SU-DHL-6 (cell line): Measurements from ENCODE around the gene TMEM14A.

Experiments
- H2AFZ ChIP-seq: fragments of 200-600 bp; sonication (generic); 2 replicates; pipeline ENCODE4 v1.6.1; 2014; ENCODE audit warnings: low read depth, mild to moderate bottlenecking, moderate library complexity, mixed read lengths, antibody characterized with exemption, low read length; ENCODE audit not compliant: severe bottlenecking
- H3F3A ChIP-seq: fragments of 200-600 bp; shearing (Covaris generic); 2 replicates; pipeline ENCODE4 v1.6.0; 2016; ENCODE audit warnings: antibody characterized with exemption, mild to moderate bottlenecking; ENCODE audit not compliant: insufficient read depth
- H3K27ac ChIP-seq: fragments of 200-600 bp; sonication (generic); 2 replicates; pipeline ENCODE4 v1.5.1; 2016; ENCODE audit warnings: low read depth, mild to moderate bottlenecking, low read length, moderate library complexity, mixed read lengths
- H3K27me3 ChIP-seq: fragments of 200-600 bp; sonication (generic), shearing (Covaris generic); 2 replicates; pipeline ENCODE4 v1.6.0; 2014; ENCODE audit warnings: mild to moderate bottlenecking, low read length
- H3K36me3 ChIP-seq: fragments of 200-600 bp; sonication (generic); 2 replicates; pipeline ENCODE4 v1.6.1; 2014; ENCODE audit warnings: mild to moderate bottlenecking, low read length, mixed read lengths
- H3K4me2 ChIP-seq: fragments of 300-600, 200-600 bp; shearing (Covaris generic), sonication (generic); 2 replicates; pipeline ENCODE4 v1.6.0; 2014; ENCODE audit warnings: low read length, low read depth, mild to moderate bottlenecking; ENCODE audit not compliant: poor library complexity, severe bottlenecking
- H3K4me3 ChIP-seq: fragments of 200-600 bp; sonication (generic); 2 replicates; pipeline ENCODE4 v1.5.1; 2014; ENCODE audit warnings: antibody characterized with exemption, low read length, mild to moderate bottlenecking, mixed read lengths; ENCODE audit not compliant: insufficient read depth, poor library complexity, severe bottlenecking
- H3K79me2 ChIP-seq: fragments of 200-600 bp; sonication (generic); 2 replicates; pipeline ENCODE4 v1.6.1; 2014; ENCODE audit warnings: mild to moderate bottlenecking, low read length, moderate library complexity; ENCODE audit not compliant: insufficient read depth
- H3K9ac ChIP-seq: fragments of 200-600 bp; sonication (generic); 2 replicates; pipeline ENCODE4 v1.7.0; 2014; ENCODE audit warnings: mild to moderate bottlenecking, low read length
- H3K9me2 ChIP-seq: fragments of 200-600 bp; sonication (generic); replicated peaks from 2 replicates; pipeline ENCODE4 v1.6.1; 2014; ENCODE audit warnings: low read length; ENCODE audit not compliant: insufficient read depth
- H3K9me3 ChIP-seq: fragments of 200-600 bp; sonication (generic); 2 replicates; pipeline ENCODE4 v1.6.1; 2014; ENCODE audit warnings: low read length, mixed read lengths; ENCODE audit not compliant: insufficient read depth
- H4K20me1 ChIP-seq: fragments of 200-600 bp; sonication (generic); 2 replicates; pipeline ENCODE4 v1.6.1; 2014; ENCODE audit warnings: low read depth, mild to moderate bottlenecking, antibody characterized with exemption, low read length, moderate library complexity, mixed read lengths
- EZH2phosphoT487 ChIP-seq: fragments of 200-600 bp; sonication (generic), shearing (Covaris generic); conservative IDR thresholded peaks from 2 replicates; pipeline ENCODE4 v1.6.1; 2018; ENCODE audit warnings: mild to moderate bottlenecking, antibody characterized with exemption, low read length, moderate library complexity, mixed read lengths
- TF ChIP-seq, protein P1 (sequence below): fragments of 200-600 bp; sonication (generic); IDR thresholded peaks from one replicate; pipeline ENCODE4 v1.5.1; 2017; ENCODE audit warnings: antibody characterized with exemption, mild to moderate bottlenecking, low read length, moderate library complexity; ENCODE audit not compliant: insufficient read depth, poor library complexity, severe bottlenecking

The TMEM14A gene

DNA sequence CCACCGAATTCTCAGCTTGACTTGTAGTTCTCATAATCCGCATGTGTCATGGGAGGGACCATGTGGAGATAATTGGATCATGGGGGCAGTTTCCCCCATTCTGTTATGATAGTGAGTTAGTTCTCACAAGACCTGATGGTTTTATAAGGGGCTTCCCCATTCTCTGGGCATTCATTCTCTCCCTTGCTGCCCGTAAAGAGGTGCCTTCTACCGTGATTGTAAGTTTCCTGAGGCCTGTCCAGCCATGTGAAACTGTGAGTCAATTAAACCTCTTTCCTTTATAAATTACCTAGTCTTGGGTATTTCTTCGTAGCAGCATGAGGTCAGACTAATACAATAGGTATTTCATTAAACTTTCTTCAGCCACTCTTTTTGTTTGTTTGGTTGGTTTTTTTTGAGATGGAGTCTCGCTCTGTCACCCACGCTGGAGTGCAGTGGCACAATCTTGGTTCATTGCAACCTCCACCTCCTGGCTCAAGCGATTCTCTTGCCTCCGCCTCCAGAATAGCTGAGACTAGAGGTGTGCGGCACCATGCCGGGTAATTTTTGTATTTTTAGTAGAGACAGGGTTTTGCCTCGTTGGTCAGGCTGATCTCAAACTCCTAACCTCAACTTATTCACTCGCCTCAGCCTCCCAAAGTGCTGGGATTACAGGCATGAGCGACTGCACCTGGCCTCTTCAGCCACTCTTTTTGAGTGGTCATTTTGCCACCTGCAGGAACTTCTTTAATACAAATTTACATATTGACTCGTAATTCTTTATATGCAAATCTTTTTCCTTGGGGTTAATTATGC lies 56.0 kb downstream of the TMEM14A start:
- TF ChIP-seq EZH2phosphoT487: no peak
- TF ChIP-seq, protein P1, sequence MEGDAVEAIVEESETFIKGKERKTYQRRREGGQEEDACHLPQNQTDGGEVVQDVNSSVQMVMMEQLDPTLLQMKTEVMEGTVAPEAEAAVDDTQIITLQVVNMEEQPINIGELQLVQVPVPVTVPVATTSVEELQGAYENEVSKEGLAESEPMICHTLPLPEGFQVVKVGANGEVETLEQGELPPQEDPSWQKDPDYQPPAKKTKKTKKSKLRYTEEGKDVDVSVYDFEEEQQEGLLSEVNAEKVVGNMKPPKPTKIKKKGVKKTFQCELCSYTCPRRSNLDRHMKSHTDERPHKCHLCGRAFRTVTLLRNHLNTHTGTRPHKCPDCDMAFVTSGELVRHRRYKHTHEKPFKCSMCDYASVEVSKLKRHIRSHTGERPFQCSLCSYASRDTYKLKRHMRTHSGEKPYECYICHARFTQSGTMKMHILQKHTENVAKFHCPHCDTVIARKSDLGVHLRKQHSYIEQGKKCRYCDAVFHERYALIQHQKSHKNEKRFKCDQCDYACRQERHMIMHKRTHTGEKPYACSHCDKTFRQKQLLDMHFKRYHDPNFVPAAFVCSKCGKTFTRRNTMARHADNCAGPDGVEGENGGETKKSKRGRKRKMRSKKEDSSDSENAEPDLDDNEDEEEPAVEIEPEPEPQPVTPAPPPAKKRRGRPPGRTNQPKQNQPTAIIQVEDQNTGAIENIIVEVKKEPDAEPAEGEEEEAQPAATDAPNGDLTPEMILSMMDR: no peak
- Histone ChIP-seq H3K27me3 (0 out of 2 replicates have a peak, but pooled peaks cover 3% of the 10 kb centered on the region), H4K20me1 (no peaks in the 10 kb centered on the region), H3K27ac (no peak overlapping the region), H3F3A (no peaks in the 10 kb centered on the region), H3K36me3 (no peaks in the 10 kb centered on the region), H3K9me2 (no peaks in the 10 kb centered on the region), H3K4me2 (no peak overlapping the region), H3K4me3 (no peak overlapping the region), H3K79me2 (no peaks in the 10 kb centered on the region), H3K9ac (no peak overlapping the region), H3K9me3 (no peaks in the 10 kb centered on the region), H2AFZ (no peak overlapping the region)

DNA sequence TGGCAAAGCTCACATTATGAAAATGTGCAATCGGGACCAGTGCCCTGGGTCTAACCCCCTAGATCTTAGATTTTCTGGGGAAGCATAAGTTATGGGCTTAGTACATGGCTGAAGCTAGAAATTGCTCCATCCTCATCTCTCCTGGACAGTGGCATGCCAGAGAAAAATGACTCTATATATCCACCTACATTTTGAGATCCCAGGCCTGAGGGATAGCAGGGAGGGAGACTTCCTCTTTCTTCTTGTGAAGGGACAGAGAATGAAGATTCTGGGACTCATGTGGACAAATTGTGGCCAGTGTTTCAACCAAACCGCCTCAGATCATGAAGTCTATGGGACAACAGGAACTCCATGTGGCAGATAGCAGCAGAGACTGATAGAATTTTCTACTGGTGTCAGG lies 57.0 kb downstream of the TMEM14A start:
- H3K27me3 ChIP-seq: 0 out of 2 replicates have a peak, but pooled peaks cover 3% of the 10 kb centered on the region
- no peak overlapping the region for H3K4me3 ChIP-seq
- no peak overlapping the region for H2AFZ ChIP-seq
- no peaks in the 10 kb centered on the region for H3K79me2 ChIP-seq
- no peak overlapping the region for H3K9ac ChIP-seq
- TF ChIP-seq EZH2phosphoT487: no peak
- TF ChIP-seq, protein P1: no peak
- no peak overlapping the region for H3K4me2 ChIP-seq
- no peaks in the 10 kb centered on the region for H4K20me1 ChIP-seq
- H3K36me3 ChIP-seq: no peaks in the 10 kb centered on the region
- no peaks in the 10 kb centered on the region for H3K9me2 ChIP-seq
- no peaks in the 10 kb centered on the region for H3K9me3 ChIP-seq
- H3K27ac ChIP-seq: no peak overlapping the region
- no peaks in the 10 kb centered on the region for H3F3A ChIP-seq

DNA sequence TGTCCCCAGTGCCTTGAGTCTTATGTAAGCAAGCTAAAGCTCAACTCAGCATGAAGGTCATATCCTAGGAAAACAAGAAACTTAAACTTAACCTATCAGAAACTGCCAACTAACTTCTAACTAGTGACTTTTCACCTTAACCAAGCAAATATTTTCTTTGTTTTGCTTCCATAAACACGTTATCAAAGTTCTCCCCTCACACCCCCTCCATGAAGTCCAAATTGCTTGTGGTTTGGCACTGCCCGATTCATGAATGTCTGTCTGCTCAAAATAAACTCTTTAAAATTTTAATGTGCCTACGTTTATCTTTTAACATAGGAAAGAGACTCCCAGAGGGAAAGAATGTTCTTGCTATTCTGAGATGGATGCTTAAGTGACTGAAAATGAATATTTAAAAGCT lies 57.5 kb downstream of the TMEM14A start:
- no peak overlapping the region for H2AFZ ChIP-seq
- H3K4me3 ChIP-seq: no peak overlapping the region
- TF ChIP-seq, protein P1: no peak
- no peak for TF ChIP-seq EZH2phosphoT487
- H3K9me3 ChIP-seq: no peaks in the 10 kb centered on the region
- no peak overlapping the region for H3K27ac ChIP-seq
- no peaks in the 10 kb centered on the region for H3K9me2 ChIP-seq
- no peak overlapping the region for H3K9ac ChIP-seq
- H3K36me3 ChIP-seq: no peaks in the 10 kb centered on the region
- H4K20me1 ChIP-seq: no peaks in the 10 kb centered on the region
- H3K27me3 ChIP-seq: 0 out of 2 replicates have a peak, but pooled peaks cover 3% of the 10 kb centered on the region
- H3K79me2 ChIP-seq: no peaks in the 10 kb centered on the region
- no peaks in the 10 kb centered on the region for H3F3A ChIP-seq
- H3K4me2 ChIP-seq: no peak overlapping the region
